GM19099 (cell line): ENCODE results near the gene PFKFB4.

ENCODE experiments used
- POLR2A ChIP-seq: IDR thresholded peaks from 3 replicates; pipeline ENCODE4 v1.6.1; 2011; ENCODE audit warnings: low read depth; ENCODE audit not compliant: insufficient read length; ENCODE audit errors: extremely low read depth

Gene PFKFB4

GRCh38 chr3:48555949-48556795, 431 bp downstream of the PFKFB4 start:
- TF ChIP-seq POLR2A = no peak

- no peak for TF ChIP-seq POLR2A
These were observed 1.2 kb downstream of the PFKFB4 start for GRCh38 chr3:48555231-48555948.

GRCh38 chr3:48553886-48554845, 2.4 kb downstream of the PFKFB4 start:
- TF ChIP-seq POLR2A = no peak

- TF ChIP-seq POLR2A = no peak
These were observed 3.2 kb downstream of the PFKFB4 start for GRCh38 chr3:48553361-48553760.

- TF ChIP-seq POLR2A = no peak
These were observed 4.3 kb downstream of the PFKFB4 start for GRCh38 chr3:48552111-48552951.

- no peak for TF ChIP-seq POLR2A
These were observed 7.6 kb downstream of the PFKFB4 start for GRCh38 chr3:48548729-48549705.

- TF ChIP-seq POLR2A = no peak
These were observed 8.5 kb downstream of the PFKFB4 start for GRCh38 chr3:48548126-48548525.

GRCh38 chr3:48546203-48546829, 10.3 kb downstream of the PFKFB4 start:
- TF ChIP-seq POLR2A = no peak

- TF ChIP-seq POLR2A = no peak
These were observed 12.5 kb downstream of the PFKFB4 start for GRCh38 chr3:48544141-48544540.

GRCh38 chr3:48543271-48543866, 13.2 kb downstream of the PFKFB4 start:
- no peak for TF ChIP-seq POLR2A

- no peak for TF ChIP-seq POLR2A
These were observed 18.2 kb downstream of the PFKFB4 start for GRCh38 chr3:48538451-48538850.

GRCh38 chr3:48536785-48537184, 19.8 kb downstream of the PFKFB4 start:
- TF ChIP-seq POLR2A = no peak
